H9 (cell line): Measurements from ENCODE around the gene TPP2. TPM values are rescaled to one million over a fixed set of nuclear protein-coding genes. Genes with fewer than 3 reads are reported as not detected.

Experiments used
- DNase-seq: peaks from one replicate; pipeline ENCODE4 v3.0.0-alpha.2; 2017
- H2AFZ ChIP-seq: one replicate; pipeline ENCODE4 v1.6.1; 2013; ENCODE audit warnings: mild to moderate bottlenecking, low read length, control low read depth, moderate library complexity
- H2AK5ac ChIP-seq: 2 replicates; pipeline ENCODE4 v1.6.1; 2013; ENCODE audit warnings: low read length, control low read depth, mixed read lengths; ENCODE audit not compliant: insufficient read length
- H2BK120ac ChIP-seq: one replicate; pipeline ENCODE4 v1.6.1; 2013; ENCODE audit warnings: low read depth, mild to moderate bottlenecking, low read length, control low read depth, inconsistent platforms; ENCODE audit not compliant: poor library complexity, severe bottlenecking
- H2BK12ac ChIP-seq: 2 replicates; pipeline ENCODE4 v1.6.1; 2013; ENCODE audit warnings: low read length, control low read depth, mixed read lengths, low read depth; ENCODE audit not compliant: insufficient read length
- H2BK15ac ChIP-seq: 2 replicates; pipeline ENCODE4 v1.6.1; 2013; ENCODE audit warnings: low read depth, low read length, control low read depth
- H2BK20ac ChIP-seq: one replicate; pipeline ENCODE4 v1.6.1; 2013; ENCODE audit warnings: low read depth, mild to moderate bottlenecking, low read length, control low read depth, inconsistent platforms; ENCODE audit not compliant: poor library complexity, severe bottlenecking
- H2BK5ac ChIP-seq: 2 replicates; pipeline ENCODE4 v1.6.1; 2013; ENCODE audit warnings: low read length, control low read depth, mixed read lengths; ENCODE audit not compliant: insufficient read length
- H3K14ac ChIP-seq: 2 replicates; pipeline ENCODE4 v1.6.1; 2013; ENCODE audit warnings: low read length, control low read depth; ENCODE audit not compliant: insufficient read depth
- H3K18ac ChIP-seq: 2 replicates; pipeline ENCODE4 v1.6.1; 2013; ENCODE audit warnings: low read depth, mild to moderate bottlenecking, mixed read lengths, low read length, control low read depth; ENCODE audit not compliant: insufficient read length
- H3K23ac ChIP-seq: 2 replicates; pipeline ENCODE4 v1.6.1; 2013; ENCODE audit warnings: low read length, control low read depth, mixed read lengths, low read depth; ENCODE audit not compliant: insufficient read length
- H3K23me2 ChIP-seq: 2 replicates; pipeline ENCODE4 v1.6.1; 2013; ENCODE audit warnings: low read depth, mild to moderate bottlenecking, mixed read lengths, low read length, control low read depth; ENCODE audit not compliant: insufficient read length, poor library complexity, severe bottlenecking
- H3K27ac ChIP-seq: 2 replicates; pipeline ENCODE4 v1.5.1; 2013; ENCODE audit warnings: low read length, control low read depth, mixed read lengths, low read depth; ENCODE audit not compliant: insufficient read length
- H3K27me3 ChIP-seq: 2 replicates; pipeline ENCODE4 v1.6.1; 2013; ENCODE audit warnings: low read length, control low read depth, inconsistent platforms; ENCODE audit not compliant: insufficient read depth
- H3K4ac ChIP-seq: 2 replicates; pipeline ENCODE4 v1.6.1; 2013; ENCODE audit warnings: low read depth, mild to moderate bottlenecking, control low read depth, inconsistent platforms, low read length, moderate library complexity
- H3K4me1 ChIP-seq: 2 replicates; pipeline ENCODE4 v1.6.1; 2013; ENCODE audit warnings: low read length, control low read depth, inconsistent platforms; ENCODE audit not compliant: insufficient read depth
- H3K4me2 ChIP-seq: 2 replicates; pipeline ENCODE4 v1.6.1; 2013; ENCODE audit warnings: low read length, control low read depth, mixed read lengths; ENCODE audit not compliant: insufficient read length, insufficient read depth
- H3K56ac ChIP-seq: 2 replicates; pipeline ENCODE4 v1.6.1; 2013; ENCODE audit warnings: low read depth, mild to moderate bottlenecking, mixed read lengths, low read length, control low read depth; ENCODE audit not compliant: insufficient read length
- H3K79me1 ChIP-seq: 2 replicates; pipeline ENCODE4 v1.6.1; 2013; ENCODE audit warnings: low read depth, mild to moderate bottlenecking, moderate library complexity, low read length, control low read depth, inconsistent platforms; ENCODE audit not compliant: insufficient read depth, poor library complexity, severe bottlenecking
- H3K79me2 ChIP-seq: 2 replicates; pipeline ENCODE4 v1.6.1; 2013; ENCODE audit warnings: low read length, control low read depth, inconsistent platforms; ENCODE audit not compliant: insufficient read depth
- H3K9ac ChIP-seq: 2 replicates; pipeline ENCODE4 v1.6.1; 2013; ENCODE audit warnings: low read length, control low read depth, mixed read lengths; ENCODE audit not compliant: insufficient read length; ENCODE audit errors: extremely low read depth
- H3K9me3 ChIP-seq: one replicate; pipeline ENCODE4 v1.6.1; 2013; ENCODE audit warnings: low read depth, low read length, inconsistent platforms; ENCODE audit not compliant: control insufficient read depth
- H3T11ph ChIP-seq: one replicate; pipeline ENCODE4 v1.6.1; 2013; ENCODE audit warnings: mild to moderate bottlenecking, low read length, control low read depth, inconsistent platforms
- H4K20me1 ChIP-seq: one replicate; pipeline ENCODE4 v1.6.1; 2013; ENCODE audit not compliant: control insufficient read depth, insufficient read length, insufficient read depth
- H4K5ac ChIP-seq: 2 replicates; pipeline ENCODE4 v1.6.1; 2013; ENCODE audit warnings: low read depth, mild to moderate bottlenecking, mixed read lengths, low read length, control low read depth; ENCODE audit not compliant: insufficient read length
- H4K8ac ChIP-seq: replicated peaks from 2 replicates; pipeline ENCODE4 v1.6.1; 2013; ENCODE audit warnings: low read length, control low read depth, mixed read lengths, low read depth; ENCODE audit not compliant: insufficient read length
- H4K91ac ChIP-seq: 2 replicates; pipeline ENCODE4 v1.6.1; 2013; ENCODE audit warnings: low read depth, mild to moderate bottlenecking, moderate library complexity, mixed read lengths, low read length, control low read depth; ENCODE audit not compliant: insufficient read length
- H3K27ac Mint-ChIP-seq, 3 experiments: 2 replicates in 2 of 3; 3 replicates in 1 of 3; pipeline ENCODE4 v1.8.0; 2020 to 2021; ENCODE audit warnings: mixed read lengths in 3 of 3, mild to moderate bottlenecking in 1 of 3, moderate library complexity in 1 of 3
- H3K27me3 Mint-ChIP-seq: 2 replicates; pipeline ENCODE4 v1.8.0; 2021; ENCODE audit warnings: low read depth, mild to moderate bottlenecking, moderate library complexity, mixed read lengths
- H3K36me3 Mint-ChIP-seq, 3 experiments: 2 replicates in 2 of 3; 3 replicates in 1 of 3; pipeline ENCODE4 v1.8.0; 2020 to 2021; ENCODE audit warnings: low read depth in 3 of 3, mixed read lengths in 3 of 3; ENCODE audit not compliant: insufficient read depth in 1 of 3
- H3K4me1 Mint-ChIP-seq, 2 experiments: 2 replicates each; pipeline ENCODE4 v1.8.0; 2020; ENCODE audit warnings: mixed read lengths in 2 of 2
- H3K4me3 Mint-ChIP-seq, 2 experiments: 2 replicates in 1 of 2; 3 replicates in 1 of 2; pipeline ENCODE4 v1.8.0; 2020 to 2021; ENCODE audit warnings: mild to moderate bottlenecking in 2 of 2, mixed read lengths in 2 of 2, moderate library complexity in 1 of 2
- H3K9me3 Mint-ChIP-seq, 2 experiments: 2 replicates in 1 of 2; 3 replicates in 1 of 2; pipeline ENCODE4 v1.8.0; 2020; ENCODE audit warnings: mild to moderate bottlenecking in 2 of 2, mixed read lengths in 2 of 2, moderate library complexity in 1 of 2
- WGBS: extraction: QIAGEN DNeasy Blood & Tissue Kit; methylation state at CpG from one replicate; pipeline ENCODE4 v1.1.7; 2013; ENCODE audit warnings: missing lambda C conversion rate, low lambda C conversion rate, mixed read lengths; ENCODE audit not compliant: insufficient read length; ENCODE audit errors: extremely low coverage; 5-methylcytosine and 5-hydroxymethylcytosine counted together
- total RNA-seq: library from RNA; stranded (reverse); gene quantifications from 2 replicates; pipeline ENCODE4 v1.2.1, GENCODE V29; 2021
- TF ChIP-seq, protein P1 (sequence below): fragments of 200-600 bp; sonication (generic); conservative IDR thresholded peaks from 3 replicates; pipeline ENCODE4 v1.8.0; 2021; ENCODE audit warnings: antibody characterized with exemption, mild to moderate bottlenecking

The TPP2 gene
- total RNA-seq, 1 experiment from 2014 or later = 63.5 TPM

DNA sequence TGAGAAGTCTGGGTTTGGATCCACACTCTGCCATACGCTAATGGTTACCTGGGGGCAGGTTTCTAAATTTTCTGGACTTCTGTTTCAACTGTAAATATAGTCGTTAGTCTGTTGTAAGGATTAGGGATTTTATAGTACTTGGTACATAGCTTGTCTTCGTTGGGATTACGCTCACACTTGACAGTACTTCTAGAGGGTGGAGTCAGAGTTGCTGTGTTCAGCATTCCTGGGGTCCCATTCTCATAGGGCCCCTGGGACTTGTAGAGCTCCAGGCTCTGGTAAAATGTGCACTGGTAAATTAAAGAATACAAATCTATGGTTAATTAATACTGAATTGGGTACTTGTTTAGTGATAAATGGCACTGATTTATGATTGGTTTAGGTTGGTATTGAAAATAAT is 45.2 kb downstream of the TPP2 start:
- H2BK12ac ChIP-seq = no peak overlapping the region
- no peak overlapping the region for H3K4me3 Mint-ChIP-seq
- DNase-seq = no peak
- H3K27ac Mint-ChIP-seq = no peak overlapping the region
- no peak overlapping the region for H2AFZ ChIP-seq
- no peaks in the 10 kb centered on the region for H3K79me1 ChIP-seq
- no CpG with 5 or more reads among the region's 4 CpGs for WGBS
- no peak overlapping the region for H3K27ac ChIP-seq
- H3K56ac ChIP-seq = no peak overlapping the region
- no peak overlapping the region for H2BK15ac ChIP-seq
- TF ChIP-seq, protein P1, sequence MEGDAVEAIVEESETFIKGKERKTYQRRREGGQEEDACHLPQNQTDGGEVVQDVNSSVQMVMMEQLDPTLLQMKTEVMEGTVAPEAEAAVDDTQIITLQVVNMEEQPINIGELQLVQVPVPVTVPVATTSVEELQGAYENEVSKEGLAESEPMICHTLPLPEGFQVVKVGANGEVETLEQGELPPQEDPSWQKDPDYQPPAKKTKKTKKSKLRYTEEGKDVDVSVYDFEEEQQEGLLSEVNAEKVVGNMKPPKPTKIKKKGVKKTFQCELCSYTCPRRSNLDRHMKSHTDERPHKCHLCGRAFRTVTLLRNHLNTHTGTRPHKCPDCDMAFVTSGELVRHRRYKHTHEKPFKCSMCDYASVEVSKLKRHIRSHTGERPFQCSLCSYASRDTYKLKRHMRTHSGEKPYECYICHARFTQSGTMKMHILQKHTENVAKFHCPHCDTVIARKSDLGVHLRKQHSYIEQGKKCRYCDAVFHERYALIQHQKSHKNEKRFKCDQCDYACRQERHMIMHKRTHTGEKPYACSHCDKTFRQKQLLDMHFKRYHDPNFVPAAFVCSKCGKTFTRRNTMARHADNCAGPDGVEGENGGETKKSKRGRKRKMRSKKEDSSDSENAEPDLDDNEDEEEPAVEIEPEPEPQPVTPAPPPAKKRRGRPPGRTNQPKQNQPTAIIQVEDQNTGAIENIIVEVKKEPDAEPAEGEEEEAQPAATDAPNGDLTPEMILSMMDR = no peak
- H3K4me2 ChIP-seq = no peak overlapping the region
- no peak overlapping the region for H2BK120ac ChIP-seq
- no peak overlapping the region for H3K4ac ChIP-seq
- H3K4me1 ChIP-seq = no peaks in the 10 kb centered on the region
- no peaks in the 10 kb centered on the region for H3K27me3 Mint-ChIP-seq
- H3K27me3 ChIP-seq = no peaks in the 10 kb centered on the region
- H4K8ac ChIP-seq = no peak overlapping the region
- H4K91ac ChIP-seq = no peak overlapping the region
- H2AK5ac ChIP-seq = no peak overlapping the region
- H3K9me3 ChIP-seq = no peaks in the 10 kb centered on the region
- H3K14ac ChIP-seq = no peak overlapping the region
- H2BK20ac ChIP-seq = no peak overlapping the region
- H3K23ac ChIP-seq = no peak overlapping the region
- no peak overlapping the region for H3K18ac ChIP-seq
- H3K23me2 ChIP-seq = no peaks in the 10 kb centered on the region
- no peak overlapping the region for H3K9ac ChIP-seq
- H3T11ph ChIP-seq = no peak overlapping the region
- no peaks in the 10 kb centered on the region for H3K4me1 Mint-ChIP-seq
- no peaks in the 10 kb centered on the region for H3K9me3 Mint-ChIP-seq
- no peak overlapping the region for H2BK5ac ChIP-seq
- peaks cover 36 to 75% (median 57%) of the 10 kb centered on the region in 3 experiments; a peak in 6 of 7 replicates for H3K36me3 Mint-ChIP-seq
- no peaks in the 10 kb centered on the region for H3K79me2 ChIP-seq
- no peaks in the 10 kb centered on the region for H4K20me1 ChIP-seq
- H4K5ac ChIP-seq = no peak overlapping the region
